HepG2 (cell line): ENCODE measurements around the gene HOXB5. TPM values are rescaled to one million over a fixed set of nuclear protein-coding genes. Genes with fewer than 3 reads are reported as not detected.
A peak's percentile ranks its signal among the peaks of the same experiment; 100 is the strongest.

Experiments
- CHD2 ChIP-seq: IDR thresholded peaks from 2 replicates; pipeline ENCODE4 v1.6.1; 2011; ENCODE audit warnings: low read depth, low read length, improper control_type of control experiment
- ELF1 ChIP-seq: sonication (generic); formaldehyde crosslinking; IDR thresholded peaks from 2 replicates; pipeline ENCODE4 v1.4.0; 2020; ENCODE audit warnings: missing genetic modification reagents
- HNRNPK ChIP-seq: fragments of 200-400 bp; formaldehyde crosslinking; IDR thresholded peaks from 2 replicates; pipeline ENCODE4 v1.6.1; 2018; ENCODE audit warnings: low read length, low read depth, moderate library complexity, mild to moderate bottlenecking; ENCODE audit not compliant: poor library complexity, severe bottlenecking
- MAFF ChIP-seq: IDR thresholded peaks from 2 replicates; pipeline ENCODE4 v1.6.1; 2011; ENCODE audit warnings: low read depth, low read length, improper control_type of control experiment
- MAFK ChIP-seq, 2 experiments: IDR thresholded peaks in 1 of 2; conservative IDR thresholded peaks in 1 of 2; 2 replicates each; pipeline ENCODE4 v1.6.1; 2011; ENCODE audit warnings: improper control_type of control experiment in 2 of 2, low read length in 2 of 2
- NR2F2 ChIP-seq: IDR thresholded peaks from 2 replicates; pipeline ENCODE4 v1.6.1; 2012; ENCODE audit warnings: low read depth, inconsistent platforms, borderline replicate concordance
- PCBP1 ChIP-seq: fragments of 200-400 bp; formaldehyde crosslinking; IDR thresholded peaks from 2 replicates; pipeline ENCODE4 v1.6.1; 2017; ENCODE audit warnings: mild to moderate bottlenecking, low read depth, low read length, borderline replicate concordance
- PRDM4 ChIP-seq: sonication (generic); formaldehyde crosslinking; IDR thresholded peaks from 2 replicates; pipeline ENCODE4 v1.9.0; 2021; ENCODE audit warnings: missing genetic modification reagents, borderline replicate concordance
- REPIN1 ChIP-seq: sonication (generic); formaldehyde crosslinking; IDR thresholded peaks from 2 replicates; pipeline ENCODE4 v1.8.0; 2022; ENCODE audit warnings: missing genetic modification reagents, low read depth, mild to moderate bottlenecking, borderline replicate concordance
- STAT6 ChIP-seq: sonication (generic); formaldehyde crosslinking; IDR thresholded peaks from 2 replicates; pipeline ENCODE4 v1.4.0; 2020; ENCODE audit warnings: missing genetic modification reagents, mild to moderate bottlenecking, borderline replicate concordance
- ZBTB42 ChIP-seq: sonication (generic); formaldehyde crosslinking; IDR thresholded peaks from 2 replicates; pipeline ENCODE4 v1.5.0; 2020; ENCODE audit warnings: mild to moderate bottlenecking, missing genetic modification reagents
- ZNF501 ChIP-seq: sonication (generic); formaldehyde crosslinking; IDR thresholded peaks from 2 replicates; pipeline ENCODE4 v1.5.1; 2020; ENCODE audit warnings: mild to moderate bottlenecking, moderate library complexity, missing genetic modification reagents
- ZNF580 ChIP-seq: IDR thresholded peaks from 2 replicates; pipeline ENCODE4 v1.6.1; 2016; ENCODE audit warnings: low read depth, borderline replicate concordance
- ZNF644 ChIP-seq: IDR thresholded peaks from 2 replicates; pipeline ENCODE4 v1.6.1; 2016; ENCODE audit warnings: low read depth
- ZSCAN21 ChIP-seq: sonication (generic); formaldehyde crosslinking; IDR thresholded peaks from 2 replicates; pipeline ENCODE4 v1.8.0; 2022; ENCODE audit warnings: mild to moderate bottlenecking, missing genetic modification reagents, moderate library complexity, borderline replicate concordance
- polyA plus RNA-seq, 8 experiments: library from polyadenylated mRNA; depleted of rRNA in 3 of 8; stranded (reverse) in 7 of 8; unstranded in 1 of 8; fragments of >200 nt; fragmentation: Illumina TruSeq in 4 of 8; extraction: Trizol in 4 of 8; gene quantifications; 2 replicates each; pipeline versions ENCODE4 v1.2.1 to v1.2.3, GENCODE V29; 2011 to 2016; ENCODE audit warnings: low read depth in 4 of 8, missing spikeins in 1 of 8, mixed read lengths in 1 of 8; ENCODE audit not compliant: insufficient read depth in 1 of 8
- total RNA-seq, 5 experiments: library from RNA; depleted of rRNA; stranded (reverse); fragments of >200 nt; fragmentation: Illumina TruSeq; extraction: Trizol; gene quantifications; 2 replicates each; pipeline ENCODE4 v1.2.3, GENCODE V29; 2016; ENCODE audit warnings: low read depth in 1 of 5
- TF ChIP-seq, protein P1 (sequence below): IDR thresholded peaks from 2 replicates; pipeline ENCODE4 v1.6.1; 2016; ENCODE audit warnings: control low read depth
- TF ChIP-seq, protein P2 (sequence below), 2 experiments: sonication (generic) in 1 of 2; formaldehyde crosslinking in 1 of 2; IDR thresholded peaks; 2 replicates each; pipeline versions ENCODE4 v1.5.1 to v1.6.1; 2011 to 2020; ENCODE audit warnings: borderline replicate concordance in 1 of 2, low read depth in 1 of 2, low read length in 1 of 2, mild to moderate bottlenecking in 1 of 2, missing genetic modification reagents in 1 of 2, moderate library complexity in 1 of 2

Gene HOXB5
- total and polyA plus RNA-seq, 2 of the 13 experiments (the other 11 are each of a cell fraction or from before 2014, with no cell fraction given): not detected

GRCh38 chr17:48568499-48569239 lies 24.9 kb downstream of the HOXB5 start (continued):
- no peak for TF ChIP-seq PCBP1
- no peak for TF ChIP-seq NR2F2
- TF ChIP-seq, protein P1, sequence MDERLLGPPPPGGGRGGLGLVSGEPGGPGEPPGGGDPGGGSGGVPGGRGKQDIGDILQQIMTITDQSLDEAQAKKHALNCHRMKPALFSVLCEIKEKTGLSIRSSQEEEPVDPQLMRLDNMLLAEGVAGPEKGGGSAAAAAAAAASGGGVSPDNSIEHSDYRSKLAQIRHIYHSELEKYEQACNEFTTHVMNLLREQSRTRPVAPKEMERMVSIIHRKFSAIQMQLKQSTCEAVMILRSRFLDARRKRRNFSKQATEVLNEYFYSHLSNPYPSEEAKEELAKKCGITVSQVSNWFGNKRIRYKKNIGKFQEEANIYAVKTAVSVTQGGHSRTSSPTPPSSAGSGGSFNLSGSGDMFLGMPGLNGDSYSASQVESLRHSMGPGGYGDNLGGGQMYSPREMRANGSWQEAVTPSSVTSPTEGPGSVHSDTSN: no peak
- no peak for TF ChIP-seq STAT6 (CRISPR knock-in tag)
- no peak for TF ChIP-seq REPIN1
- peak; percentile 15 for TF ChIP-seq HNRNPK
- no peak for TF ChIP-seq PRDM4 (CRISPR knock-in tag)
- no peak for TF ChIP-seq ELF1
- TF ChIP-seq ZNF644 (CRISPR knock-in tag): no peak
- no peak for TF ChIP-seq CHD2
- no peak for TF ChIP-seq ZNF580 (CRISPR knock-in tag)
- TF ChIP-seq ZNF501 (CRISPR knock-in tag): no peak
- no peak for TF ChIP-seq ZSCAN21 (CRISPR knock-in tag)
- peak; percentile 62 for TF ChIP-seq MAFF
- no peak for TF ChIP-seq ZBTB42 (CRISPR knock-in tag)
- peak; percentile 61 to 74; a peak in 3 of 4 replicates for TF ChIP-seq MAFK (conservative IDR thresholded peaks at IDR 0.05 in 1 of 2, IDR thresholded peaks at IDR 0.05 in 1 of 2; ENCODE audit: low read length in 2 of 2)
- TF ChIP-seq, protein P2, sequence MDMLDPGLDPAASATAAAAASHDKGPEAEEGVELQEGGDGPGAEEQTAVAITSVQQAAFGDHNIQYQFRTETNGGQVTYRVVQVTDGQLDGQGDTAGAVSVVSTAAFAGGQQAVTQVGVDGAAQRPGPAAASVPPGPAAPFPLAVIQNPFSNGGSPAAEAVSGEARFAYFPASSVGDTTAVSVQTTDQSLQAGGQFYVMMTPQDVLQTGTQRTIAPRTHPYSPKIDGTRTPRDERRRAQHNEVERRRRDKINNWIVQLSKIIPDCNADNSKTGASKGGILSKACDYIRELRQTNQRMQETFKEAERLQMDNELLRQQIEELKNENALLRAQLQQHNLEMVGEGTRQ (IDR thresholded peaks at IDR 0.05; ENCODE audit: low read depth, low read length): peak; percentile 16; the same call in 1 of the 2 replicates
- TF ChIP-seq, protein P2 (CRISPR knock-in tag; IDR thresholded peaks at IDR 0.05; ENCODE audit: borderline replicate concordance): no peak
